GM18909 (cell line): ENCODE results near the gene WWTR1.

Experiments used
- ATAC-seq: cut with Tn5 transposase; IDR thresholded peaks from one replicate; pipeline ENCODE4 v1.9.1; 2021; ENCODE audit warnings: mild to moderate bottlenecking; ENCODE audit not compliant: unreplicated experiment, poor library complexity

WWTR1 gene

DNA sequence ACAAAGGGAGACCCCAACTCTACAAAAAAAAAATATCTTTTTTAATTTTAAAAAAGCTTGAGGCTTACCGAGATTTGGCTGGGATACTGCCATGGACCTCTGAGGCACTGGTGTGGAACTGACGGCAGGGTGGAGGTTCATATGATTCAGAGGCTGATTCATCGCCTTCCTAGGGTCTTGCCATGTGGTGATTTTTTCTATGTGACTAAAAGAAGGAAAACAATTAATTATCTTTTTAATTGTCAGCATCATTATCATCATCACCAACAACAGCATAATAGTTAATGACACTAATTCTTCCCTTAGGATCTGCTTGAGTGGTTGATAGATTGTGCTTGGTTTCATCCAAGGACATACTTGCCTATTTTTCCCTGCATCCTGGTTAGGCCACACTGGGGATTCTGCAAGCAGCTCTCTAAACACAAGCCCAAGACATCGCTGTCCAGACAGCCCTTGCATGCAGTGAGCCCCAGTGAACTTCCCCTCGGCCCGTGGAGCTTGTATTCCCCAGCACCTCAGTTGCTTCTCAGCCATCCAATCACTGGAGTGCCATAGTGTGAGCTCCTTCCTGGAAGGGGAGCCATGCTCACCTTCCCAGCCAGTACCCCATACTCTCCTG lies 84.9 kb downstream of the WWTR1 start:
- ATAC-seq: no peak

DNA sequence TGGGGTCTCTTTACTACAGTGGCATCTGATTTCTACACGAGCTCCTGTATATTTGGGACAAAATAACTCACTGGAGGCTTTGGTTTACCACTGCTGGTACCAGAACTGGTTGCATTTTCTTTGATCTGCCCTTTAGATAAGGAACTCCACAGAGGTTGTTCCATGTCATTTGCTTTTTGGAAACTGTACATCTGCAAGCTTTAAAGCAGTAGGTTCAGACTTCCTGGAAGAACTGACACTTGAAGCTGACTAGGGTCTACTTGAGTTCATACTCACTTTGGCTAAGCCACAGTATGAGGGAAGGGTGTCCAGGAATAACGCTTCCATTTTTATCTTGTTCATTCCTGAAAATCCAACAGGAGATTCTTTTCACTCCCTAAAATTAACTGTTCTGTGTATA lies 86.4 kb downstream of the WWTR1 start:
- ATAC-seq: no peak

DNA sequence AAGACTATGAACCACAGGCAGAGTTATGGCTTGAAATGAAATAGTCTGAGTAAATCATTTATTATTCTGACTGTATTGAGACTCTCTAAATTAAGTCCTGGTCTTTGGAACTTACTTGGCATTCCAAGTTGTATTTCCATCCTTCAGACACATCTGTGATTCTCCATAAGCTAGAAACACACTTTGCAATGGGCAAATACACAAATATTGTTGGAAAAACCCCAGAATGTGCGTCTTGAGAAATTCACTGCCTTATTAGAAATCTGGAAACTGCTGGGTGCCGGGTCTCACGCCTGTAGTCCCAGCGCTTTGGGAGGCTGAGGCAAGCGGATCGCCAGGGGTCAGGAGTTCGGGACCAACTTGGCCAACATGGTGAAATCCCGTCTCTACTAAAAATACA lies 87.8 kb downstream of the WWTR1 start:
- ATAC-seq: no peak

DNA sequence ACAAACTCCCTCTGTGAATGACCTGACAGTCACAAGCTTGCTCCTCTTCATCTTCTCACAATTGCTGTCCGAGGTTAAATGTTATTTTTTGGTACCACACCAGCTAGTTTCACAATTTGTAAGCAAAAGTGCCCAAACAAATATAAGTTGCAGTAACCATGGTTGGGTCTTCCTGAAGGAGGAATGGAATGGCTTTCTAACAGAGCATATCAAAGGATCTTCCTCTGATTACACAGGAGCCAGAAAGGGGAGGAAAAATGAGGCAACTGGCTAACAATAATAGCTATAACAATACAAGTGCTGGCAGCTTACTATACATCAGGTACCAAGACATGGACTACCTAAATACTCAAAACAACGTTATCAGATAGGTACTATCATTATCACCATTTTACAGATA lies 90.4 kb downstream of the WWTR1 start:
- ATAC-seq: no peak

DNA sequence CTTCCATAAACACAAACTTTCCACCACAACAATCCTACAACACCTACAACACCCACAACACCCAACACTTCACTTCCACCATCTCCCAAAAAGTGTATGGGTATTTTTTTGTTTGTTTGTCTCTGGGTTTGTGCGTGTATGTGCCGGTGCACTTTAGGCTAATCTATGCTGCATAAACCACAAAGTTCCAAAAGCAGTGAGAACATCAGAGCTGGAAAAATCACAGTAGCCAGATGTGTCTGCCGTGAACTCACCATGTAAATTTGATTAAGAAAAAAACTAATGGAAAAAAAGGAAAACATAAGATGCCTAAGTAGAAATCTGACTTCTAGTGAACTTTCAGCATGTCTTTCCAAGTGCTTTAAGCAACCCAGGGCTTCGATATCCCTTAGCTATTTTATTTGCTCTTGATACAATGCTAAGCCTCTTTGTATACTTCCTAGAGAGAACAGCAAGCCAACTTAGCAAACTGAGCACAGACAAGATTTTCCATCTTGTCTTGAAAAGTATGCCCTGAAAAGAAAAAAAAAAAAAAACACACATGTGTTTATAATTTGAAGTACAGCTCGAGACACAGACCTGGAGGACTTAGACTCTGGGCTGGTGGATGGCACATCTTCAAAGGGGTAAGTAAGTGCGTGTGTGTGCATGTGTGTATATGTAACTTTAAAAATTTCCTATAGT lies 91.4 kb downstream of the WWTR1 start:
- ATAC-seq: no peak

DNA sequence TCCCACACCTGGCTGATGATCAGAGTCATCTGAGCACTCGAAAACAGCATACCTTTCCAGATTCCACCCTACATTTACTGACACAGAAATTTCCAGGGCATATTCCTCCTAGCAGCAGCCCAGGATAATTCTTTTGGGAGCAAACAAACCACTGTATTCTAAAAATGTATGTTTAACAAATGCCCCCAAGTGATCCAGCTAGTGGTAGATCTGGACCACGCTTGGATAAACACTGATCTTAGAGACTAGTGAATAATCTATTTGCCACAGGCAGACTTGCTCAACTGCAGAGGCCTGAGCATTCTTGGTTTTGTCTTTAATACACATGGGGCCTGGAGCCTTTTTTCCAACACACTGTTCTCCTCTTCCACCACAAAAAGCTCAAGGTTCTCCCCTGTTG lies 93.7 kb downstream of the WWTR1 start:
- ATAC-seq: no peak

DNA sequence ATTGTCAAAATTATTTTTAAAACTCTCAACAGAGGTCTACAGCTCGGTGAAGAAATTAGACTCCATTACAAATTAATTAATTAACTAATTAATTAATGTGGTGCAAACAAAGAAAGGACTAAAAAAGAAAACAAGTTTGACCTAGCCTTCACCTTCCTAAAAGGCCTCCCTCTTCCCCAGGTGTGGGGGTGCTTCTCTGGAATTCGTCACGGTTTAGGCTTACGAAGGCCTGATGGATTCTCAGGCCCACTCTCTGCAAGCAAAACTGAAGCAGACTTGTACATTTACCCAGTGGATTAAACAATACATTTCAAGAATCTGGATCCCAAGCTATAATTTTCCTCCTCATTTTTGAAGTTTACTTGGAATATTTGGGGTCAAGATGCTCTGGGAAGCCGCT lies 94.7 kb downstream of the WWTR1 start:
- no peak for ATAC-seq

DNA sequence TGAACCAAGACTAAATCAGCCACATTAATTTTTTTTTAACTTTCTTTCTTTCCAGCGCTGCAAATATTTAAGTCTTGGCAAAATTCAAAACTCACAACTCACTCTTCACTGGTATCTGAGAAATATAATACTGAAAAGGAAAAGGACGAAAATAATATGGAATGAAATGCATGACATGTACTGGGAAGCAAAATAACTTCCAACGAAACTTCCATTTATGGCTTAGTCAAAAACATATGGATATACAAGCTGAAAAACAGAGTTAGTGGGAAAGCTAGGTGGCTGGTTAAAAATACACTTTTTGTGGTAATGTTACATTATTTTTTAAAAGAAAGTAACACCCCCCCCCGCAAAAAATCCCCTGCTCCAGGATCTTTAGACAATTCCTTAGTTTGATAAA lies 97.2 kb downstream of the WWTR1 start:
- no peak for ATAC-seq

DNA sequence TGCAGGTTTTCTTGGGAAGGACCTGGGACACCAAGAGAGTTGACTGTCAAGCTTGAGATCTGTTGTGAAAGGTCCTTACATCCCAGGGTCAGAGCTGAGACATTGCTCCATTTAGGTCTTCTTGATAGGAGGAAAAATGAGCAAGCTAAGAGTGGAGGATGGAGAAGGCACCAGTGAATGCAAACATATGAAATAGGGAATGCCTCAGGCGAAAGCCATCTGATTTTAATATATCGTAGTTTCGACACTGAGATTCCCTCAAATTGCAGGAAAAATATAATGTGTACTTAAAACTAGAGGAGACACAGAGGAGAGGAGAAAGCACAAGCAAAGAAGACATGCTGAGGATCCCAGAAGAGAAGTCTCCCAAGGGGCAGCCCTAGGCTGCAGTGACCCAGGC lies 97.8 kb downstream of the WWTR1 start:
- no peak for ATAC-seq

DNA sequence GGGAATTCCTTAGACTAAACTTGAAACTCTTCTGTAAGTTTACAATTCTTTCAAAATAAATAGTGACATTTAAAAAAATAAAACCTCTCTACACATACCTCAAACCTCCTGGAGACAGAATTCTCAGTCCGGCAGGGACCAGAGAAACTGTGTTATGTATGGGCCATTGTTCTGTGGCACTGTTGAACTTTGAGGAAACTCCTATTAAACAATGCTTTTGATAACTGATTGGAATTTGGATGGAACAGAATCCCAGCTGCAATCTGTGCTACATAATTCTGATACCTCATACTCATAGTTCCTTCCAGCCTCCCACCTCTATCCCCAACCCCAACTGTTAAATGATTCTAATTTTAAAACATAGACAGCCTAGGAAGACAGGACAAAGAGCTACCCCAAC lies 98.3 kb downstream of the WWTR1 start:
- no peak for ATAC-seq

DNA sequence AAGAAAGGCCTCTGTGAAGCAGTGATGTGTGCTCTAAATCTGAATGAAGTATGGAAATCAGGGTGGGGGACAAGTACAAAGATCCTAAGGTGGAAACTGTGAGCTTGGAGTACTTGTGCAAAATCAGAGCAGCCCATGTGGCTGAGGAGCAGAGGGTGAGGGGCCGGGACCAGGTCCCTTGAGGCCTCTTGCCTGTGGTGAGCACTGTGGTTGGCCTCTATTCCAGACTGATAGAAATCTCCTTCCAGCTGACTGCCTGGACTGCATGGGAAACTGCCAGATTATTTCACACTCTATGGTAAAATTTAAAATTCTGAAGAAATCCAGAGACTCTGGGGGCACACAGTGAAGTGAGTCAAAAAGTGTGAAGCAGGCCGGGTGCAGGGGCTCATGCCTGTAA lies 101.9 kb downstream of the WWTR1 start:
- ATAC-seq: no peak

DNA sequence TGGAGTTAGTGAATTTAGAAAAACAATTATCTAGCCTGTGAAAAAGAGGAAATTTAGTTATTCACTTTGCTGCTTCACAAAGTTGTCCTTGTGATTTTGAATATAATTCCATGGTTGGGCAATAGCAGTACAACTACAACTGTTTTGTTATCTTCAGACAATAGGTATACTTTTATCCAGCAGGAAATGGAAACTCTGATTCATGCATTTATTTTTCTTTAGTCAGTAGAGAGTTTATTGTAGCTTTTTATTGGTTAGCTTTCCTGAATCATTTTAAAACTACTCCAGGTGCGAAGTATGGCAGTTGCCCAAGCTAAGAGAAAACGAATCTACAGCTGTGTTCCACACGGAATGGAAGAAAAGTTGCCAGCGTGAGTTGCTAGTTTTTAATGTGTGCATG lies 103.0 kb downstream of the WWTR1 start:
- ATAC-seq: no peak

DNA sequence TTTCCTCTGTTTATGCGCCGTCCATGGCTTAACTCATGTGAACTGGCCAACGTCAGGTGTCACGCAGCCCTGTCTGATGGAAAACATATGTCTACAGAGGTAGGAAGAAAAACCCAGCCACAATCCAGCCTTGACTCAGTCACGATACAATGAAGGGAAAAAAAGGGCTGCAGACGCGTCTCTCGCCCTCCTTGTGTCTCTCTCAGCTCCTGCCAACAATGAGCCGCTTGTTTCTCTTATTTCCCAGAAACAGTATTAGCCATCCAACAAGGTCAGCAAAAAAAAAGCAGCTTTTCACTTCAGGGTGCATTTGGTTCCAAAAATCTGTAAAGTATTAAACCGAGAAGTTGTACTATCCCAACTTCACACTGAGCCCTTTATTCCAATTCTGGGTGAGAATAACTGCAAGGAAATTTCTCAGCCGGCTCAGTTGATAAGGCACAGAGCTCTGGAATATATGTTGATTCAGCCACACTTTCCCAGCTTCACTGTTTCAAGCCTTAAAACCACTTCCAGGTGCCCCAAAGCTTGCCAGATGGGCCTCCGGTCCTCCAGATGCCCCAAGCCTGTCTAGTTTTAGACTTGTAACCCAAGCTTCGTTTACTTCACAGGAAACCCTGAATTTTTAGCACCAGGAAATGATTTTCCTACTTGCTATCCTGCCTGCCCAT lies 103.9 kb downstream of the WWTR1 start:
- ATAC-seq: no peak

DNA sequence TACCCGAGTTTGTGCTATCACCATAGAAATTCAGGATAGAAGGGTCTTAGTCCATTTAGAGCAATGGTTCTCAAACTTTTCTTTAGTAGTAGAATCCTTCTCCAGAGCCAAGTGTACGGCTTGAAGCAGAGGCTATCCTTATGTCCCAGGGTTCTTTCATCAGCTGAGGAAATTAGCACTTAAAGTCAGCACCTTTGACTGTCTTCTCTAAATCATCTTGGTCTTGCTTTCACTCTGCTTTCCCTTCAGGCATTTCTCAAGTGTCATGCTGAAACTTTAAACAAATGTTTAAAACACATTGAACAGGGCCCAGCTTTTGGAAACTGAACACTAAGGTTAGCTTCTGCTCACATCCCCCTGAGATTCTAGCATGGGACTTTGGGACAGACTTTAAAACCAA lies 105.1 kb downstream of the WWTR1 start:
- no peak for ATAC-seq

DNA sequence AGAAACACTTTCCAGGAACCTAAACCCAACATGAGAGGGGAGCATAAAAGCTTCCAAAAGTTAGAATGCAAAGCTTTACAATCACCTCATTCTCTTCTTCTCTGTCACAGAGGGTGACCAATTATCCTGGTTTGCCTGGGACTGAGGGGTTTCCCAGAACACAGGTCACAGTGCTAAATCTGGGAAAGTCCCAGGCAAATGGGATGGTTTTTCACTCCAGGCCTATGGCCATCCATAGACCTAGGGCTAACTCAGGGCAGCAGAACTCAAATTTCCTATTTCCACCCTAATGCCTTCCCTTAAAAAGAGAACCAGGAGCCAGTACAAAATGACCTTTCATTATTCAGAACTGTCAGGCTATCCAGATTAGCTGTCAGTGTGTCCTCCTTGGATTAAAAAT lies 106.3 kb downstream of the WWTR1 start:
- ATAC-seq: no peak

DNA sequence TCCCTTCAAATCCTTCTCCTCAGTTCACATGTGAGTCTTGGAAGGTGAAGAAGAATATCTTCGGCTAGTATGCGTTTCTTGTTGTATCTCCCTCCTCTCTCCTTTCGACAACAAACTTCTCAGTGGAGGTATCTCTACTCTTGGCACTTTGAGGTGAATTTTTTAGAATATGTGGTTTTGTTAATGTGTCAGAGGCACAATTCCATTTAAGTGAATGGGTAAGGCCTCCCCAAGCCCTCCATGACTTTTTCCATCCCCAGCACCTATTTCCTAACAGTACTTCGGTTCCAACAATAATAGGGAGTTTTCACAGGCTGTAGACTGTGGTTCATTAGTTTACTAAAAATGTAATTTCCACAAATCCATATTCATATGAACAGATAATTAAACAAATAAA lies 109.2 kb downstream of the WWTR1 start:
- ATAC-seq: no peak

DNA sequence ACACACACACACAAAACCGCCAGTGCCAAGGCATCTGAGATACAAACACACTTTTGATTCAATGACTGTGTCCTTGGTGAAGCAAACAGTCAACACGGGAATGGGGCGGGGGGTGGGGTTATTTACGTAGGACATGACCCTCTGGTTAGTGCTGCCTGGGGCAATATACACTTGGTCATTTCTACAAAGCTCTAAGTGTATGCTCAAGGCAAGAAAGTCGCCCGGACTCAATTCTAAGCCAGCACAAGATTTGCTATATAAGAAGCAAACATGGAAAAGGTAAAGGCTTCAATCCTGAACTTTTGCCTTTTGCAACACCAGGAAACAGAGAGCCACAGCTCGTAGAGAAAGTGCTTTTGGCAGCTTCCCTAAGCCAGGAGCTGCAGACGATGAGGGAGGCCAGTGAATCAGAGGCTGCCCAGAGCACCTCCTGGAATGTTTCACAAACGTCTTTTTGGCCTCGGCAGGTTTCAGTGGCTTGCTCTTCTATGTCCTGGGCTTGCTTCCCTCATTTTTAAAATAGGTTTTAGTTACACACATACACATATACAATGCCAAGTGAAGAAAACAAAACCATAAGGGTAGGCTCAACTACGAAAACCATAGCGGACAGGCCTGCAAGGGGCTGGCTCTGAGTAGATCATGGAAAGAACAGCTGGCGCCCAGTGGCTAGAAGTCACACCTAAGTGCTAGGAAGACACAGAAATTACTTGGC lies 109.7 kb downstream of the WWTR1 start:
- ATAC-seq: no peak

DNA sequence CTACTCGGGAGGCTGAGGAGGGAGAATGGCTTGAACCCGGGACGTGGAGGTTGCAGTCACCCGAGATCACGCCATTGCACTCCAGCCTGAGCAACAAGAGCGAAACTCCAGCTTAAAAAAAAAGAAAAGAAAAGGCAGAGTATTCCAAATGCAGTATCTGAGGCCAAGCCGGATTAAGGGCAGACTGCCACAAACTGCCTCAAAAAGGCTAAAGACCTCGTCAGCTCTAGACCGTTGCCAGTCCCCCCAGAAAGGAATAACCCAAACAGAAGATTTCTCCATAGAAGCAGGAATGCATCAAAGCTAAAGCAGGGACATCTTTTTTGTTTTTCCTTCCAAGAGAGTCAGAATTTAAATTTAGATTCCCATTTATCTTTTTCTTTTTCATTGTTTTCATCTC lies 110.4 kb downstream of the WWTR1 start:
- no peak for ATAC-seq

DNA sequence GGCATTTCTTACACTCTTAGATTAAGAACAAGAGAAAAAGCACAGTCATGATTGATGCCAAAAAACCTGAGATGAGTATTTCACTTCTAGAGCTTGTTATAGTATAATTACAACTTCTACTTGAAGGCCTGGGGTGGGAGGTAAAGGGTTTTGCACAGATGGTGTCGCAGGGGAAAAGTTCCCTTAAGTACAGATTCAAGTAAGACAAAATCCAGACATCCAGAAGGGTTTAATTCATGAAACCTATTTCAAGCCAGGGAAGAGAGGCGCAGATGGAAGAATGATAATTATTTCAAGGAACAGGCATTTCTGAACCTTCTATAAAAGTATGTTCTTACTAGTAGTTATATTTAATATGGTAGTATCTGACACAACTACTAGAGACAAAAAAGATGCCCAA lies 112.8 kb downstream of the WWTR1 start:
- no peak for ATAC-seq

DNA sequence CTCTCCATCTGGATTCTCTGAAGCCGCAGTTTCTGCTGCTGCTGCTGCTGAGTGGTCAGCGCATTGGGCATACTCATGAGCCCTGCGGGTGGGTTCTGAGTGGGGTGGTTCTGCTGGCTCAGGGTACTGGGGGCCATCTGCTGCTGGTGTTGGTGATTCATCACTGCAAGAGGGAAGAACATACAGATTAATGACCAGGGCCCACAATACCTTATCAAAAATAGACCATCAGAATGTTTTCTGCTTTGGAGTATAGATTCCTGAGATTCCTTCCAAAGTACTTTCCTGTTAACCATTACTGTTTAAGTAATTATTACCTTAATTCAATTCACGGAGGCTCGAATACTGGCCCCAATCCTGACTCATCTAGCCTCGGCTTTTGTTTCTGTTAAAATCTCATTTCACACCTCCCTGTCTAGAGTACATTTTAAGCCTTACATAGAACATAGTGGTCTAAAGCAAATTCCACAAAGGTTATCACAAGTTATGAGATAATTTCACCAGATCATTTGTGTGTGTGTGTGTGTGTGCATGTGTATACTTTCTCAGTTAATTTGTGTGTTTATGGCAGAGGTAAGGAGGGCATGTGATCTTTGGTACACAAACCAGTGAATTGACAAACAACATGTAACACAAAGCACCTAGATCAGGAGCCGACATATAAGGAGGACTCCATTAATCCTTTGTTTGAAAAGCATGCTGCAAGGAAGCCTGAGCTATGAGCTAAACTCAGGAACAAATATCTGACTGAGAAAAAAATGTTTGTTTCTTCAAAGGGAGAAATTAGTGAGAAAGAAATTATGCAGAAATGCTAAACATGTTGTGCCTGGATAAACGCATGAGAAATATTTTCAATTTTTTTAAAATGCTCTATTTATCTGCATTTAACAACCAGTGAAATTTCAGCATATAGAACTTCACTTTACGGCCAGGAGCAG lies 115.2 kb downstream of the WWTR1 start:
- ATAC-seq: no peak
